Prostate gland (tissue), 2 donors: Measurements from ENCODE around the gene TSEN34. TPM values are rescaled to one million over a fixed set of nuclear protein-coding genes. Genes with fewer than 3 reads are reported as not detected.
"Not testable (repeated sequence)": the region's sequence is repeated elsewhere in the genome, so short reads cannot be mapped to it uniquely, and the experiment has no call there.

Source experiments
- DNase-seq: peaks from one replicate; pipeline ENCODE4 v3.0.0-alpha.2; 2019; ENCODE audit warnings: low spot score
- H3K27ac ChIP-seq, 2 donors: fragments of 200-600 bp; sonication (generic); 2 replicates each; pipeline ENCODE4 v1.5.1; 2017 to 2019
- H3K27me3 ChIP-seq: fragments of 200-600 bp; sonication (generic); replicated peaks from 2 replicates; pipeline ENCODE4 v1.5.1; 2019; ENCODE audit not compliant: insufficient read depth
- H3K36me3 ChIP-seq, 2 donors: fragments of 200-600 bp; sonication (generic); 1 replicate in 1 of 2; 2 replicates in 1 of 2; pipeline versions ENCODE4 v1.5.1 to v1.8.1; 2017 to 2019
- H3K4me1 ChIP-seq: fragments of 200-600 bp; sonication (generic); replicated peaks from 2 replicates; pipeline ENCODE4 v1.5.1; 2019
- H3K4me3 ChIP-seq, 2 donors: fragments of 200-600 bp; sonication (generic); 2 replicates each; pipeline ENCODE4 v1.5.1; 2017 to 2019
- H3K9me3 ChIP-seq: fragments of 200-600 bp; sonication (generic); 2 replicates; pipeline ENCODE4 v1.5.1; 2017
- CTCF ChIP-seq, 4 experiments: fragments of 200-600 bp in 2 of 4; fragments of 450-650 bp in 2 of 4; sonication (generic) in 2 of 4; IDR thresholded peaks; 1 replicate in 3 of 4; 2 replicates in 1 of 4; pipeline ENCODE4 v1.5.1; 2016 to 2019; ENCODE audit warnings: antibody characterized with exemption in 4 of 4, mild to moderate bottlenecking in 2 of 4, moderate library complexity in 2 of 4
- POLR2A ChIP-seq: fragments of 450-650 bp; IDR thresholded peaks from one replicate; pipeline ENCODE4 v1.6.1; 2016; ENCODE audit warnings: antibody characterized with exemption, mild to moderate bottlenecking
- POLR2AphosphoS5 ChIP-seq: sonication (generic); formaldehyde crosslinking; IDR thresholded peaks from one replicate; pipeline ENCODE4 v1.6.1; 2017; ENCODE audit warnings: antibody characterized with exemption
- WGBS: methylation state at CpG from one replicate; pipeline ENCODE4 v1.1.5; 2018; 5-methylcytosine and 5-hydroxymethylcytosine counted together
- intact Hi-C: fragments of 100-400 bp; cut with DNase I; formaldehyde crosslinking; loops from one replicate; pipeline ENCODE4 v1.14.2; 2022
- total RNA-seq, 2 donors: library from RNA; depleted of rRNA; stranded (reverse); fragments of >200 nt; gene quantifications; one replicate each; pipeline ENCODE4 v1.1.0, GENCODE V29; 2016

The TSEN34 gene
- total RNA-seq, 2 donors from 2014 or later, result 122 to 163 TPM

- H3K27ac ChIP-seq, result no peak overlapping the region
- peak; percentile 68 for DNase-seq
- H3K36me3 ChIP-seq, result no peaks in the 10 kb centered on the region
- no peak overlapping the region for H3K4me3 ChIP-seq
- WGBS, result 14% methylated on average over 33 of the region's 37 CpGs
- no peak for TF ChIP-seq POLR2A
- no peak for TF ChIP-seq CTCF (IDR thresholded peaks at IDR 0.05)
- peak; percentile 30 for TF ChIP-seq POLR2AphosphoS5
- H3K4me1 ChIP-seq, result peaks cover 22% of the 10 kb centered on the region
- intact Hi-C loops, result loop anchor here (5.0 kb wide), 1 partner anchor 68 kb away; no protein-coding TSS in a partner anchor
- H3K27me3 ChIP-seq, result no peaks in the 10 kb centered on the region
- no peaks in the 10 kb centered on the region for H3K9me3 ChIP-seq
Observed at GRCh38 chr19:54164369-54165068, 26.6 kb upstream of the TSEN34 start.

DNA sequence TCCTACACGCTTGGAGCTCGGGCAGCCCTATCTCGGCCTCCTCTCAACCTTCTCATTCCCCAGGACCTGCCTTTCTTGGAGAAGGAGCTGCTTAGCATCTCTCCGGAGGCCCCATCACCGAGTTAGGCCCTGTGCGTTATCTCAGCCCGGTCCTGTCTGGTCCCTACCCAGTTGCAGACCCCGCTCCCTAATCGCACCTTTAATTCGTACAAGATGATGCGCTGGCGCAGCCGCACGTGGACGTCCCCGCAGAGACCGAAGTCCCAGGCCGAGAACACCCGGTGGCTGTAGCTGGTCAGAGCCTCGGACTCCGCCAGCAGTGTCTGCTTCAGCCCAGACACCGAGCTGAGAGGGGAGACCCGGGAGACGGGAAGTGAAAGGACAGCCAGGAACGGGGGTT, 25.9 kb upstream of the TSEN34 start:
- intact Hi-C loops, result loop anchor here (5.0 kb wide), 1 partner anchor 67 kb away; no protein-coding TSS in a partner anchor
- TF ChIP-seq CTCF (IDR thresholded peaks at IDR 0.05), result no peak
- no peak for TF ChIP-seq POLR2A
- TF ChIP-seq POLR2AphosphoS5, result no peak
- no peaks in the 10 kb centered on the region for H3K27me3 ChIP-seq
- H3K27ac ChIP-seq, result no peak overlapping the region
- no peaks in the 10 kb centered on the region for H3K36me3 ChIP-seq
- no peak for DNase-seq
- 93% methylated on average over 25 of the region's 25 CpGs for WGBS
- H3K4me3 ChIP-seq, result no peak overlapping the region
- H3K9me3 ChIP-seq, result no peaks in the 10 kb centered on the region
- peaks cover 20% of the 10 kb centered on the region for H3K4me1 ChIP-seq

DNA sequence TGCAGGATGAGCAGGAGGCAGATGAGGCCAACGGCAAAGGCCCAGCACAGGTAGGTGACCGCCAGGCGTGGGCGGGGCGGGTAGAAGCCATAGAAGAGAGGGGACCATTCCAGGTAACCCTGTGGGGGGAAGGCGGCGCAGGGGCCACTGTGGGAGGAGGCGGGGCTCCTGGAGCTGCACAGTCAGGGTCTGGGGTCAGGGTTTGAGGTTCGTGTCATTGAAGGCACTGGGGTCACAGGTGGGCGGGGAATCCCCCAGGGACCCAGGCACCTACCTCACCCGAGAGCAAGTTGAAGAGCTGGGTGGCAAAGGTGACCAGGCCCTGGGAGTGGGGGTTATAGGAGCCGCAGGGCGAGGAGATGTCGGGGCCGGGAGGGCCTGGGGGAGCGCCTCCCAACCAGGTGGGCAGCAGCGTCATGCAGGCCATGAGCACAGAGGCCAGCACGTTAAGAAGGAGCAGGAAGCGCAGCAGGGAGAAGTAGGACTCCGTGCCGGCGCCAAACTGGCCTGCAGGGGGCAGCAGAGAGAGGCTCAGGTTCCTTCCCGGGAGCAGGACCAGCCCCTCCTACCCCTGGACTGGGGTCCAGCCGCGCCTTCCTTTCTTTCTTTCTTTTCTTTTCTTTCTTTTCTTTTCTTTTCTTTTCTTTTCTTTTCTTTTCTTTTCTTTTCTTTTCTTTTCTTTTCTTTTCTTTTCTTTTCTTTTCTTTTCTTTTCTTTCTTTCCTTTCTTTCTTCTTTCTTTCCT, 22.8 kb upstream of the TSEN34 start:
- Histone ChIP-seq H3K4me3 (no peak overlapping the region), H3K4me1 (no peaks in the 10 kb centered on the region), H3K9me3 (no peaks in the 10 kb centered on the region), H3K36me3 (no peaks in the 10 kb centered on the region), H3K27me3 (no peaks in the 10 kb centered on the region), H3K27ac (no peak overlapping the region)
- intact Hi-C loops, result loop anchor here (5.0 kb wide), 1 partner anchor 64 kb away; no protein-coding TSS in a partner anchor
- DNase-seq, result peak; percentile 85
- 29% methylated on average over 25 of the region's 25 CpGs for WGBS
- TF ChIP-seq CTCF (IDR thresholded peaks at IDR 0.05), result peak; percentile 81 to 87 (median 86)
- no peak for TF ChIP-seq POLR2A
- peak; percentile 50 for TF ChIP-seq POLR2AphosphoS5

GRCh38 chr19:54169149-54169740, 21.9 kb upstream of the TSEN34 start:
- Histone ChIP-seq H3K36me3 (no peaks in the 10 kb centered on the region), H3K9me3 (no peaks in the 10 kb centered on the region), H3K27me3 (no peaks in the 10 kb centered on the region), H3K4me3 (no peak overlapping the region), H3K27ac (no peak overlapping the region), H3K4me1 (no peaks in the 10 kb centered on the region)
- no peak for DNase-seq
- no peak for TF ChIP-seq CTCF (IDR thresholded peaks at IDR 0.05)
- 90% methylated on average over 21 of the region's 21 CpGs for WGBS
- intact Hi-C loops, result loop anchor here (5.0 kb wide), 1 partner anchor 63 kb away; no protein-coding TSS in a partner anchor

DNA sequence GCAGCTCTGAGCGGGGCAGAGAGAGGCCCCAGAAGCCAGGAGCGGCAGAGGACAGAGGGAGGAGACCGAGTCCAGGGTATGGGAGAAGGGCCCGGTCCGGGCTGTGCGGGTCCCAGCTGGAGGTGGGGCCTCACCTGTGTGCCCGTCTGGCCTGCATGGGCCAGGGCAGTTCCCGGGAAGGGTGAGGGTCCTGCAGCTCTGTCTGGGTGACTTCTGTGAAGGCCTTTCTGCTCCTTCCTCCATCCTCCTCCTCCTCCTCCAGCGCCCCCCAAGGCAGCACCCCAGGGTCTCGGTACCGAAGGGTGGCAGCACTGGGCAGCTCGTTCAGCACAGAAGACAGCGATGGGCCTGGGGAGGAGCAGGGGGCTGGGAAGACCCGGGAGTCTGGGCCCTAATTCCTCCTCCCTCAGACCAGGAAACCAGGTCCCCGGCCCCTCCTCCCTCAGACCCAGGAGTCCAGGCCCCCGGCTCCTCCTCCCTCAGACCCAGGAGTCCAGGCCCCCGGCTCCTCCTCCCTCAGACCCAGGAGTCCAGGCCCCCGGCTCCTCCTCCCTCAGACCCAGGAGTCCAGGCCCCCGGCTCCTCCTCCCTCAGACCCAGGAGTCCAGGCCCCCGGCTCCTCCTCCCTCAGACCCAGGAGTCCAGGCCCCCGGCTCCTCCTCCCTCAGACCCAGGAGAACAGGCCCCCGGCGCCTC, 19.2 kb upstream of the TSEN34 start:
- H3K9me3 ChIP-seq, intact Hi-C loops, H3K36me3 ChIP-seq, H3K4me1 ChIP-seq, H3K27me3 ChIP-seq, DNase-seq: not testable (repeated sequence)
- Histone ChIP-seq H3K27ac (peak overlapping the region; percentile 86 to 89), H3K4me3 (peak overlapping the region; percentile 36 to 42)
- 56% methylated on average over 15 of the region's 23 CpGs for WGBS
